SK-N-SH treated with all-trans-retinoic acid at 6 μM for 48 hours (cell line): ENCODE data around the gene TACR1.

Source experiments
- GLIS3 ChIP-seq: fragments of 250-450 bp; sonication (Bioruptor Pico); IDR thresholded peaks from 2 replicates; pipeline ENCODE4 v1.5.0; 2020; ENCODE audit warnings: mild to moderate bottlenecking, moderate library complexity
- SNAI2 ChIP-seq: fragments of 250-450 bp; sonication (Bioruptor Pico); IDR thresholded peaks from 2 replicates; pipeline ENCODE4 v1.5.0; 2020; ENCODE audit warnings: mild to moderate bottlenecking, moderate library complexity
- ZFP30 ChIP-seq: fragments of 450-650 bp; formaldehyde crosslinking; IDR thresholded peaks from 2 replicates; pipeline ENCODE4 v1.5.0; 2022; ENCODE audit warnings: mild to moderate bottlenecking, moderate library complexity
- TF ChIP-seq, protein P1 (sequence below): fragments of 250-450 bp; sonication (Bioruptor Pico); IDR thresholded peaks from 2 replicates; pipeline ENCODE4 v1.5.1; 2021; ENCODE audit warnings: mild to moderate bottlenecking, moderate library complexity
- TF ChIP-seq, protein P2 (sequence below): fragments of 250-450 bp; sonication (Bioruptor Pico); IDR thresholded peaks from 2 replicates; pipeline ENCODE4 v1.5.0; 2020; ENCODE audit warnings: mild to moderate bottlenecking, moderate library complexity

DNA sequence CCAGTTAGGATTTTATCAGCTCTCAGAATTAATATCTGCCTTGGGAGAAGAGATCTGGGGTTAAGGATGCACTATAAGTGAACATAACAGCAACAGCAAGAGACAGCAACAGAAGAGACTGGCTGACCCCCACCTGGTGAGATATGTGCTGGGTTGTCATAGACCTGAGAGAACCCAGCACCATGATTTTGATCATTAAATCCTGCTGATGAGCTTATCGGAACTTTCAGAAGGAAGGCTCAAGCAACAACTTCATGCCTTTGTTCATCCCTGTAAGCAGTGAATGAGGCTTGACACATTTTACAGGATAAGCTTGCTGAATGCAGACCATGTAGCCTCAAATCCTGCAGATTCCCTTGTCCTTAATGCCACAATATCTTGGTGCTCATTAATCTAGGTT, 140.9 kb downstream of the TACR1 start:
- TF ChIP-seq, protein P1, sequence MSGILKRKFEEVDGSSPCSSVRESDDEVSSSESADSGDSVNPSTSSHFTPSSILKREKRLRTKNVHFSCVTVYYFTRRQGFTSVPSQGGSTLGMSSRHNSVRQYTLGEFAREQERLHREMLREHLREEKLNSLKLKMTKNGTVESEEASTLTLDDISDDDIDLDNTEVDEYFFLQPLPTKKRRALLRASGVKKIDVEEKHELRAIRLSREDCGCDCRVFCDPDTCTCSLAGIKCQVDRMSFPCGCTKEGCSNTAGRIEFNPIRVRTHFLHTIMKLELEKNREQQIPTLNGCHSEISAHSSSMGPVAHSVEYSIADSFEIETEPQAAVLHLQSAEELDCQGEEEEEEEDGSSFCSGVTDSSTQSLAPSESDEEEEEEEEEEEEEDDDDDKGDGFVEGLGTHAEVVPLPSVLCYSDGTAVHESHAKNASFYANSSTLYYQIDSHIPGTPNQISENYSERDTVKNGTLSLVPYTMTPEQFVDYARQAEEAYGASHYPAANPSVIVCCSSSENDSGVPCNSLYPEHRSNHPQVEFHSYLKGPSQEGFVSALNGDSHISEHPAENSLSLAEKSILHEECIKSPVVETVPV (CRISPR knock-in tag): no peak
- TF ChIP-seq SNAI2 (CRISPR knock-in tag): no peak
- TF ChIP-seq, protein P2, sequence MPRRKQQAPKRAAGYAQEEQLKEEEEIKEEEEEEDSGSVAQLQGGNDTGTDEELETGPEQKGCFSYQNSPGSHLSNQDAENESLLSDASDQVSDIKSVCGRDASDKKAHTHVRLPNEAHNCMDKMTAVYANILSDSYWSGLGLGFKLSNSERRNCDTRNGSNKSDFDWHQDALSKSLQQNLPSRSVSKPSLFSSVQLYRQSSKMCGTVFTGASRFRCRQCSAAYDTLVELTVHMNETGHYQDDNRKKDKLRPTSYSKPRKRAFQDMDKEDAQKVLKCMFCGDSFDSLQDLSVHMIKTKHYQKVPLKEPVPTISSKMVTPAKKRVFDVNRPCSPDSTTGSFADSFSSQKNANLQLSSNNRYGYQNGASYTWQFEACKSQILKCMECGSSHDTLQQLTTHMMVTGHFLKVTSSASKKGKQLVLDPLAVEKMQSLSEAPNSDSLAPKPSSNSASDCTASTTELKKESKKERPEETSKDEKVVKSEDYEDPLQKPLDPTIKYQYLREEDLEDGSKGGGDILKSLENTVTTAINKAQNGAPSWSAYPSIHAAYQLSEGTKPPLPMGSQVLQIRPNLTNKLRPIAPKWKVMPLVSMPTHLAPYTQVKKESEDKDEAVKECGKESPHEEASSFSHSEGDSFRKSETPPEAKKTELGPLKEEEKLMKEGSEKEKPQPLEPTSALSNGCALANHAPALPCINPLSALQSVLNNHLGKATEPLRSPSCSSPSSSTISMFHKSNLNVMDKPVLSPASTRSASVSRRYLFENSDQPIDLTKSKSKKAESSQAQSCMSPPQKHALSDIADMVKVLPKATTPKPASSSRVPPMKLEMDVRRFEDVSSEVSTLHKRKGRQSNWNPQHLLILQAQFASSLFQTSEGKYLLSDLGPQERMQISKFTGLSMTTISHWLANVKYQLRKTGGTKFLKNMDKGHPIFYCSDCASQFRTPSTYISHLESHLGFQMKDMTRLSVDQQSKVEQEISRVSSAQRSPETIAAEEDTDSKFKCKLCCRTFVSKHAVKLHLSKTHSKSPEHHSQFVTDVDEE: no peak
- no peak for TF ChIP-seq GLIS3 (CRISPR knock-in tag)
- no peak for TF ChIP-seq ZFP30 (CRISPR knock-in tag)
